OCI-LY7 (cell line): ENCODE results near the gene PRKN. TPM values are rescaled to one million over a fixed set of nuclear protein-coding genes. Genes with fewer than 3 reads are reported as not detected.

Experiments used
- BruUV-seq: library from RNA; stranded (reverse); fragments of 400-500 nt; replicated peaks from 2 replicates; lab custom pipeline; 2021; lab: Mats Ljungman, UMichigan
- CTCF ChIA-PET: fragments of 300-600 bp; sonication (Branson Sonifier 250); formaldehyde crosslinking; loops from one replicate; lab custom pipeline; 2022; ENCODE audit warnings: antibody characterized with exemption; ENCODE audit not compliant: unreplicated experiment; lab: Charles Lee
- POLR2A ChIA-PET: fragments of 300-600 bp; sonication (Branson Sonifier 250); formaldehyde crosslinking; loops from one replicate; lab custom pipeline; 2022; ENCODE audit warnings: antibody characterized with exemption; lab: Charles Lee
- DNase-seq: peaks from one replicate; pipeline ENCODE4 v3.0.0-alpha.2; 2015; ENCODE audit warnings: low spot score
- H2AFZ ChIP-seq: fragments of 200-600 bp; sonication (generic), shearing (Covaris generic); 2 replicates; pipeline ENCODE4 v1.6.1; 2014; ENCODE audit warnings: mild to moderate bottlenecking, antibody characterized with exemption, low read length, moderate library complexity
- H3K27ac ChIP-seq: fragments of 200-600 bp; sonication (generic); 2 replicates; pipeline ENCODE4 v1.5.1; 2014; ENCODE audit warnings: mixed run types, low read depth, mild to moderate bottlenecking, moderate library complexity, low read length, inconsistent platforms; ENCODE audit not compliant: poor library complexity, severe bottlenecking
- H3K36me3 ChIP-seq: fragments of 200-600 bp; sonication (generic); 2 replicates; pipeline ENCODE4 v1.6.1; 2014; ENCODE audit warnings: mild to moderate bottlenecking, antibody characterized with exemption, low read length, moderate library complexity, mixed read lengths; ENCODE audit not compliant: insufficient read depth
- H3K4me1 ChIP-seq: fragments of 200-600 bp; sonication (generic); 2 replicates; pipeline ENCODE4 v1.5.1; 2014; ENCODE audit warnings: mild to moderate bottlenecking, low read length; ENCODE audit not compliant: insufficient read depth, poor library complexity, severe bottlenecking
- H3K4me2 ChIP-seq: fragments of 200-600 bp; sonication (generic); 2 replicates; pipeline ENCODE4 v1.6.1; 2014; ENCODE audit warnings: mild to moderate bottlenecking, low read length
- H3K4me3 ChIP-seq: fragments of 200-600 bp; sonication (generic); 2 replicates; pipeline ENCODE4 v1.5.1; 2014; ENCODE audit warnings: mild to moderate bottlenecking, low read depth, low read length; ENCODE audit not compliant: poor library complexity, severe bottlenecking
- H3K79me2 ChIP-seq: fragments of 200-600 bp; sonication (generic); 2 replicates; pipeline ENCODE4 v1.6.1; 2016; ENCODE audit warnings: low read depth, mild to moderate bottlenecking, low read length, moderate library complexity, mixed read lengths; ENCODE audit not compliant: insufficient read depth
- H3K9me2 ChIP-seq: fragments of 200-600 bp; sonication (generic); 2 replicates; pipeline ENCODE4 v1.6.1; 2016; ENCODE audit warnings: mild to moderate bottlenecking, low read length, mixed read lengths; ENCODE audit not compliant: insufficient read depth
- H3K9me3 ChIP-seq: fragments of 200-600 bp; sonication (generic); 2 replicates; pipeline ENCODE4 v1.6.1; 2014; ENCODE audit warnings: mild to moderate bottlenecking, mixed run types, low read length, mixed read lengths
- H4K20me1 ChIP-seq: fragments of 200-600 bp; sonication (generic); 2 replicates; pipeline ENCODE4 v1.6.1; 2014; ENCODE audit warnings: mild to moderate bottlenecking, antibody characterized with exemption, low read length, moderate library complexity, mixed read lengths; ENCODE audit not compliant: insufficient read depth
- CTCF ChIP-seq: fragments of 200-600 bp; sonication (generic); conservative IDR thresholded peaks from 2 replicates; pipeline ENCODE4 v1.5.1; 2014; ENCODE audit warnings: mild to moderate bottlenecking, antibody characterized with exemption, low read length, moderate library complexity, mixed read lengths
- EZH2phosphoT487 ChIP-seq: fragments of 200-600 bp; sonication (generic); IDR thresholded peaks from 2 replicates; pipeline ENCODE4 v1.6.1; 2018; ENCODE audit warnings: low read depth, borderline replicate concordance, mild to moderate bottlenecking, mixed run types, antibody characterized with exemption, low read length, moderate library complexity, mixed read lengths
- intact Hi-C: fragments of 100-400 bp; cut with micrococcal nuclease; formaldehyde crosslinking; loops from one replicate; pipeline ENCODE4 v1.10.0; 2022; ENCODE audit not compliant: unreplicated experiment
- total RNA-seq, 2 experiments: library from RNA; depleted of rRNA in 1 of 2; stranded (reverse); fragments of >200 nt in 1 of 2; shearing (Covaris generic) in 1 of 2; gene quantifications; 2 replicates each; pipeline ENCODE4 v1.2.3, GENCODE V29; 2014 to 2022

The PRKN gene
- total RNA-seq, 2 experiments from 2014 or later: 1.3 to 2.0 TPM

- Histone ChIP-seq H3K4me2 (no peak overlapping the region), H3K27ac (no peak overlapping the region), H3K36me3 (no peaks in the 10 kb centered on the region), H2AFZ (no peak overlapping the region), H3K9me2 (no peaks in the 10 kb centered on the region), H3K9me3 (no peaks in the 10 kb centered on the region), H3K4me1 (no peaks in the 10 kb centered on the region), H4K20me1 (no peaks in the 10 kb centered on the region), H3K4me3 (no peak overlapping the region), H3K79me2 (no peaks in the 10 kb centered on the region)
- ChIA-PET POLR2A (interaction anchor here (0.7 to 1.2 kb wide), 5 partner anchors 10 to 415 kb away, joined by 3 to 6 read pairs (median 4); no protein-coding TSS in a partner anchor), CTCF (no interaction called here)
- intact Hi-C loops: no loop called here
- no peak for DNase-seq
- BruUV-seq: no TSS peak
- no peak for TF ChIP-seq CTCF
- TF ChIP-seq EZH2phosphoT487: no peak
These were observed 21.8 kb downstream of the PRKN start for GRCh38 chr6:162705736-162706135.

GRCh38 chr6:162704001-162704400 is 23.6 kb downstream of the PRKN start:
- Histone ChIP-seq H3K4me1 (no peaks in the 10 kb centered on the region), H3K36me3 (no peaks in the 10 kb centered on the region), H3K4me3 (no peak overlapping the region), H4K20me1 (no peaks in the 10 kb centered on the region), H2AFZ (no peak overlapping the region), H3K4me2 (no peak overlapping the region), H3K27ac (no peak overlapping the region), H3K9me3 (no peaks in the 10 kb centered on the region), H3K9me2 (no peaks in the 10 kb centered on the region), H3K79me2 (no peaks in the 10 kb centered on the region)
- CTCF ChIA-PET: no interaction called here
- TF ChIP-seq EZH2phosphoT487 (no peak), CTCF (no peak)
- intact Hi-C loops: no loop called here
- BruUV-seq: no TSS peak
- DNase-seq: no peak
- POLR2A ChIA-PET: interaction anchor here (0.6 kb wide), 1 partner anchor 1071 kb away, joined by 4 read pairs; no protein-coding TSS in a partner anchor

- Histone ChIP-seq H3K4me2 (no peak overlapping the region), H3K27ac (no peak overlapping the region), H3K36me3 (no peaks in the 10 kb centered on the region), H3K4me3 (no peak overlapping the region), H3K79me2 (no peaks in the 10 kb centered on the region), H3K9me3 (no peaks in the 10 kb centered on the region), H2AFZ (no peak overlapping the region), H4K20me1 (no peaks in the 10 kb centered on the region), H3K9me2 (no peaks in the 10 kb centered on the region), H3K4me1 (no peaks in the 10 kb centered on the region)
- CTCF ChIA-PET: no interaction called here
- DNase-seq: no peak
- POLR2A ChIA-PET: interaction anchor here (0.6 kb wide), 2 partner anchors 11 to 18 kb away, joined by 3 read pairs; no protein-coding TSS in a partner anchor
- no TSS peak for BruUV-seq
- intact Hi-C loops: no loop called here
- TF ChIP-seq CTCF (no peak), EZH2phosphoT487 (no peak)
These were observed 25.1 kb downstream of the PRKN start for GRCh38 chr6:162702446-162702845.
